ENCODE data around the gene HINFP.

- no peak for TF ChIP-seq EGR1 (IDR thresholded peaks at IDR 0.05)
- TF ChIP-seq TEAD4 (IDR thresholded peaks at IDR 0.05), result no peak
Measured at GRCh38 chr11:119161871-119162270, 40.5 kb downstream of the HINFP start.
